Gastroesophageal sphincter (tissue), 4 donors: Measurements from ENCODE around the gene SMC4. TPM values are rescaled to one million over a fixed set of nuclear protein-coding genes. Genes with fewer than 3 reads are reported as not detected.

Source experiments
- ATAC-seq: fragments of 150-250 bp; one replicate; pipeline ENCODE4 v1.9.1; 2016; ENCODE audit warnings: mild to moderate bottlenecking, moderate library complexity
- H3K27ac ChIP-seq, 4 donors: fragments of 200-600 bp; sonication (generic) in 3 of 4; 1 replicate in 3 of 4; 2 replicates in 1 of 4; pipeline ENCODE4 v1.5.1; 2016 to 2019
- H3K27me3 ChIP-seq: fragments of 200-600 bp; sonication (generic); one replicate; pipeline ENCODE4 v1.5.1; 2019
- H3K36me3 ChIP-seq, 2 donors: fragments of 200-600 bp; sonication (generic); one replicate each; pipeline ENCODE4 v1.5.1; 2019; ENCODE audit warnings: control low read depth in 1 of 2
- H3K4me1 ChIP-seq, 3 donors: fragments of 200-600 bp; sonication (generic); 1 replicate in 2 of 3; 2 replicates in 1 of 3; pipeline ENCODE4 v1.5.1; 2016 to 2019; ENCODE audit warnings: control low read depth in 2 of 3
- H3K4me3 ChIP-seq, 2 donors: fragments of 200-600 bp; sonication (generic); one replicate each; pipeline ENCODE4 v1.5.1; 2019; ENCODE audit warnings: mild to moderate bottlenecking in 1 of 2, moderate library complexity in 1 of 2
- H3K9me3 ChIP-seq, 3 donors: fragments of 200-600 bp; sonication (generic); one replicate each; pipeline ENCODE4 v1.5.1; 2017 to 2019; ENCODE audit warnings: control low read depth in 2 of 3
- EP300 ChIP-seq: sonication (generic); formaldehyde crosslinking; IDR thresholded peaks from one replicate; pipeline ENCODE4 v1.6.1; 2017; ENCODE audit warnings: antibody characterized with exemption, mild to moderate bottlenecking
- POLR2A ChIP-seq, 2 donors: fragments of 450-650 bp; IDR thresholded peaks; one replicate each; pipeline ENCODE4 v1.6.1; 2017; ENCODE audit warnings: antibody characterized with exemption in 2 of 2, mild to moderate bottlenecking in 2 of 2, moderate library complexity in 1 of 2
- POLR2AphosphoS5 ChIP-seq: sonication (generic); formaldehyde crosslinking; IDR thresholded peaks from one replicate; pipeline ENCODE4 v1.6.1; 2017; ENCODE audit warnings: antibody characterized with exemption
- WGBS, 2 donors: methylation state at CpG; one replicate each; pipeline ENCODE4 v1.1.5; 2018; ENCODE audit warnings: low coverage in 1 of 2; 5-methylcytosine and 5-hydroxymethylcytosine counted together
- total RNA-seq, 4 donors: library from RNA; depleted of rRNA; stranded (reverse); fragments of >200 nt; gene quantifications; one replicate each; pipeline ENCODE4 v1.1.0, GENCODE V29; 2016
- TF ChIP-seq, protein P1 (sequence below), 4 experiments: fragments of 200-600 bp in 2 of 4; fragments of 450-650 bp in 2 of 4; sonication (generic) in 1 of 4; IDR thresholded peaks; one replicate each; pipeline ENCODE4 v1.5.1; 2017 to 2019; ENCODE audit warnings: antibody characterized with exemption in 4 of 4, mild to moderate bottlenecking in 2 of 4, moderate library complexity in 2 of 4

Gene SMC4
- total RNA-seq, 4 donors from 2014 or later = 21.7 to 40.8 (median 26.9) TPM

DNA sequence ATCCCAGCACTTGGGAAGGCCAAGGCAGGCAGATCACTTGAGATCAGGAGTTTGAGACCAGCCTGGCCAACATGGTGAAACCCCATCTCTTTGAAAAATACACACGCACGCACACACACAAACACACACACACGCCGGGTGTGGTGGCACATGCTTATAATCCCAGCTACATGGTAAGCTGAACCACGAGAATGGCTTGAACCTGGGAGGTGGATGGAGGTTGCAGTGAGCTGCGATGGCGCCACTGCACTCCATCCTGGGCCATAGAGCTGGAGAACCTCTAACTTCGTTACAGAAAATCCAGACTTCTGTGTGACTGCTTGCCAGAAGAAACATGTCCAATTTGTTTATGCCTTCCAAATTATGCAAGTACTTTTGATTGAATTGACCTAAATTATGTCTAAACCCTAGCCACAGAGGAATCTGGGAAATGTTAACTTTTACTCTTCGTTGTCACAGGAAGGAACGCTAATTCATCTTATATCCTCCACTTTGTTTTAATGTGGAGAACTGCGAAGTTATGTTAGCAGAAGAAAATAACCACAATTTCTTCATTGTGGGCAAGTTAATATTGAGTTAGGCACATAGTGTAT, 28.5 kb downstream of the SMC4 start:
- Histone ChIP-seq H3K4me3 (no peak overlapping the region), H3K9me3 (no peaks in the 10 kb centered on the region), H3K4me1 (no peaks in the 10 kb centered on the region), H3K36me3 (peaks cover 0 to 82% of the 10 kb centered on the region in 2 donors), H3K27me3 (no peaks in the 10 kb centered on the region), H3K27ac (no peak overlapping the region)
- no peak for ATAC-seq
- TF ChIP-seq EP300 = no peak
- TF ChIP-seq POLR2AphosphoS5 = no peak
- no peak for TF ChIP-seq POLR2A (IDR thresholded peaks at IDR 0.05)
- TF ChIP-seq, protein P1, sequence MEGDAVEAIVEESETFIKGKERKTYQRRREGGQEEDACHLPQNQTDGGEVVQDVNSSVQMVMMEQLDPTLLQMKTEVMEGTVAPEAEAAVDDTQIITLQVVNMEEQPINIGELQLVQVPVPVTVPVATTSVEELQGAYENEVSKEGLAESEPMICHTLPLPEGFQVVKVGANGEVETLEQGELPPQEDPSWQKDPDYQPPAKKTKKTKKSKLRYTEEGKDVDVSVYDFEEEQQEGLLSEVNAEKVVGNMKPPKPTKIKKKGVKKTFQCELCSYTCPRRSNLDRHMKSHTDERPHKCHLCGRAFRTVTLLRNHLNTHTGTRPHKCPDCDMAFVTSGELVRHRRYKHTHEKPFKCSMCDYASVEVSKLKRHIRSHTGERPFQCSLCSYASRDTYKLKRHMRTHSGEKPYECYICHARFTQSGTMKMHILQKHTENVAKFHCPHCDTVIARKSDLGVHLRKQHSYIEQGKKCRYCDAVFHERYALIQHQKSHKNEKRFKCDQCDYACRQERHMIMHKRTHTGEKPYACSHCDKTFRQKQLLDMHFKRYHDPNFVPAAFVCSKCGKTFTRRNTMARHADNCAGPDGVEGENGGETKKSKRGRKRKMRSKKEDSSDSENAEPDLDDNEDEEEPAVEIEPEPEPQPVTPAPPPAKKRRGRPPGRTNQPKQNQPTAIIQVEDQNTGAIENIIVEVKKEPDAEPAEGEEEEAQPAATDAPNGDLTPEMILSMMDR (IDR thresholded peaks at IDR 0.05) = no peak
- 71 to 90% methylated on average over 6 to 9 of the region's 11 CpGs for WGBS, 2 donors

DNA sequence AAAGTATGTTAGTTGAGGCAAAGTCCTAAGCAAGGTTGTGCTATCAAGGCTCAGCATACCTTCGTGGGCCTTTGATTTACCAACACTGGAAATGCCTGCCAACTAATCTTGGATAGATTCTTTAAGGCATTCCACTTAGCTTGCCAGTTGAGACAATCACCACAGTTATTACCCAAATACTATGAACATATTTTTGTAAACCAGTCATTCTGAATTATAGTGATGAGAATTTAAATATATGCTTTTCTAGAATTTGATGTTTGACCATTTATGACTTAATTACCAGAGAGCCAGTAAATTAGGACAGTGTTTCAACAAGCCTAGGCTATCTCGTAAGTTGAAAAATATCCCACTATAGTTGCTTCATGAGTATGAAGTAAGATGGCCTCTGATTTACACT, 34.6 kb downstream of the SMC4 start:
- TF ChIP-seq POLR2A (IDR thresholded peaks at IDR 0.05) = no peak
- TF ChIP-seq, protein P1 (IDR thresholded peaks at IDR 0.05) = no peak
- TF ChIP-seq POLR2AphosphoS5 = no peak
- no peak for TF ChIP-seq EP300
- 52 to 55% methylated on average over 2 of the region's 2 CpGs for WGBS, 2 donors

GRCh38 chr3:160435095-160435494, 35.6 kb downstream of the SMC4 start:
- no peak for ATAC-seq
- no peak overlapping the region for H3K27ac ChIP-seq
- H3K36me3 ChIP-seq = peaks cover 0 to 49% of the 10 kb centered on the region in 2 donors
- TF ChIP-seq EP300 = no peak
- no peak for TF ChIP-seq POLR2A (IDR thresholded peaks at IDR 0.05)
- no peak for TF ChIP-seq POLR2AphosphoS5
- TF ChIP-seq, protein P1 (IDR thresholded peaks at IDR 0.05) = no peak
- no peaks in the 10 kb centered on the region for H3K27me3 ChIP-seq
- WGBS, 2 donors = 60 to 82% methylated on average over 1 to 2 of the region's 2 CpGs
- H3K4me1 ChIP-seq = no peaks in the 10 kb centered on the region
- no peaks in the 10 kb centered on the region for H3K9me3 ChIP-seq
- no peak overlapping the region for H3K4me3 ChIP-seq

More for the DNA sequence above, 34.6 kb downstream of the SMC4 start:
- H3K4me1 ChIP-seq = no peaks in the 10 kb centered on the region
- H3K4me3 ChIP-seq = no peak overlapping the region
- no peaks in the 10 kb centered on the region for H3K9me3 ChIP-seq
- H3K36me3 ChIP-seq = peaks cover 0 to 56% of the 10 kb centered on the region in 2 donors
- no peaks in the 10 kb centered on the region for H3K27me3 ChIP-seq
- no peak for ATAC-seq
- no peak overlapping the region for H3K27ac ChIP-seq

- Histone ChIP-seq H3K27ac (no peak overlapping the region), H3K4me3 (no peak overlapping the region), H3K9me3 (no peaks in the 10 kb centered on the region), H3K4me1 (no peaks in the 10 kb centered on the region), H3K27me3 (no peaks in the 10 kb centered on the region), H3K36me3 (peaks cover 0 to 44% of the 10 kb centered on the region in 2 donors)
- TF ChIP-seq, protein P1 (IDR thresholded peaks at IDR 0.05) = no peak
- no peak for TF ChIP-seq POLR2AphosphoS5
- TF ChIP-seq POLR2A (IDR thresholded peaks at IDR 0.05) = no peak
- no peak for TF ChIP-seq EP300
- no peak for ATAC-seq
- 65 to 92% methylated on average over 1 of the region's 1 CpG for WGBS, 2 donors
Measured at GRCh38 chr3:160435747-160436146, 36.3 kb downstream of the SMC4 start.

- H3K9me3 ChIP-seq = no peaks in the 10 kb centered on the region
- H3K4me3 ChIP-seq = no peak overlapping the region
- TF ChIP-seq, protein P1 (IDR thresholded peaks at IDR 0.05) = no peak
- TF ChIP-seq POLR2A (IDR thresholded peaks at IDR 0.05) (no peak), EP300 (no peak), POLR2AphosphoS5 (no peak)
- H3K27ac ChIP-seq = no peak overlapping the region
- no peaks in the 10 kb centered on the region for H3K4me1 ChIP-seq
- H3K36me3 ChIP-seq = peaks cover 0 to 31% of the 10 kb centered on the region in 2 donors
- H3K27me3 ChIP-seq = no peaks in the 10 kb centered on the region
- no peak for ATAC-seq
- WGBS, 2 donors = 78 to 87% methylated on average over 3 to 5 of the region's 5 CpGs
Measured at GRCh38 chr3:160437083-160437455, 37.6 kb downstream of the SMC4 start.
